Epithelial cell of proximal tubule (primary cell): ENCODE measurements around the gene SLC37A2. TPM values are rescaled to one million over a fixed set of nuclear protein-coding genes. Genes with fewer than 3 reads are reported as not detected.

Experiments
- DNase-seq: peaks from one replicate; pipeline ENCODE4 v3.0.0-alpha.2; 2011; ENCODE audit warnings: low read depth
- H3K4me3 ChIP-seq: 2 replicates; pipeline ENCODE4 v1.5.1; 2011; ENCODE audit warnings: low read depth, mild to moderate bottlenecking, low read length
- total RNA-seq: library from RNA; depleted of rRNA; stranded (reverse); fragments of >200 nt; gene quantifications from 2 replicates; pipeline ENCODE4 v1.2.3, GENCODE V29; 2015
- TF ChIP-seq, protein P1 (sequence below): conservative IDR thresholded peaks from 2 replicates; pipeline ENCODE4 v1.5.1; 2012; ENCODE audit warnings: low read depth, mild to moderate bottlenecking, low read length

Gene SLC37A2
- total RNA-seq, 1 donor from 2014 or later, result 2.7 TPM

DNA sequence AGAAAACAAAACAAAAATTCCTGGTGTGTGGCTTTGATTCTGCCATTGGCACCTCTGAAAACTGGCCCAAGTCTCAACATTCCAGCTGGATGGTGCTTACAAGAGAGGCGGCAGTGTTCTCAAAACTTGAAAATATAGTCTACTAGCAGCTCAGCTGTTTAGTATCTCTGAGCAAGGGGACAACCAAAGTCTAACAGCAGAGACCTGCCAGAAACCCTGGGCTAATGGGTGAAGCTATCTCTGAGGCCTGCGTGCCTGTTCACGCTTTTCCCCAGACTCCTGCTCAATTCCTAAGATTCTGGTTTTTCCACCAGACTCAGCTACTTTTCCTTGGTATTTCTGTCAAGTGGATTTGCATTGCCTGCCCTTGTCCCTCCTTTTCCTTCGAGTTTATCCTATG lies 30.4 kb downstream of the SLC37A2 start:
- no peak overlapping the region for H3K4me3 ChIP-seq
- no peak for DNase-seq
- TF ChIP-seq, protein P1, sequence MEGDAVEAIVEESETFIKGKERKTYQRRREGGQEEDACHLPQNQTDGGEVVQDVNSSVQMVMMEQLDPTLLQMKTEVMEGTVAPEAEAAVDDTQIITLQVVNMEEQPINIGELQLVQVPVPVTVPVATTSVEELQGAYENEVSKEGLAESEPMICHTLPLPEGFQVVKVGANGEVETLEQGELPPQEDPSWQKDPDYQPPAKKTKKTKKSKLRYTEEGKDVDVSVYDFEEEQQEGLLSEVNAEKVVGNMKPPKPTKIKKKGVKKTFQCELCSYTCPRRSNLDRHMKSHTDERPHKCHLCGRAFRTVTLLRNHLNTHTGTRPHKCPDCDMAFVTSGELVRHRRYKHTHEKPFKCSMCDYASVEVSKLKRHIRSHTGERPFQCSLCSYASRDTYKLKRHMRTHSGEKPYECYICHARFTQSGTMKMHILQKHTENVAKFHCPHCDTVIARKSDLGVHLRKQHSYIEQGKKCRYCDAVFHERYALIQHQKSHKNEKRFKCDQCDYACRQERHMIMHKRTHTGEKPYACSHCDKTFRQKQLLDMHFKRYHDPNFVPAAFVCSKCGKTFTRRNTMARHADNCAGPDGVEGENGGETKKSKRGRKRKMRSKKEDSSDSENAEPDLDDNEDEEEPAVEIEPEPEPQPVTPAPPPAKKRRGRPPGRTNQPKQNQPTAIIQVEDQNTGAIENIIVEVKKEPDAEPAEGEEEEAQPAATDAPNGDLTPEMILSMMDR, result no peak

DNA sequence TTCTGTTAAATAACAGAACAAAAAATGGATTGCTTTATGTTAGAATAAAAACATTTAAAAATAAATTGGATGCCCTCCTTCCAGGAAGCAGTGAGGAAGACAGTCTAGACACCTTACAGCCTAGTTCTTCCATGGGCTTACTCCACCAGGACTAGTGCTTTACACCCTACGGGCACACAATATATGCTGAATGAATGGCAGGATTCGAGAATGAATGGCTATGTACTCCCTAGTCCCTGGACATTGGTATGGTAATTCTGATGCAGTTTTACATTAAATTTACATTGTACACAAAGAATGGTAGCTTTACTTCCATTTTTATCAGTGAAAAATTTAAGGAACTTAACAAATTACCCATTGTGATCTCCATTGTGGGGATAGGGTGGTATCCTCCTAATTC lies 31.6 kb downstream of the SLC37A2 start:
- TF ChIP-seq, protein P1, result no peak
- no peak for DNase-seq
- H3K4me3 ChIP-seq, result no peak overlapping the region

DNA sequence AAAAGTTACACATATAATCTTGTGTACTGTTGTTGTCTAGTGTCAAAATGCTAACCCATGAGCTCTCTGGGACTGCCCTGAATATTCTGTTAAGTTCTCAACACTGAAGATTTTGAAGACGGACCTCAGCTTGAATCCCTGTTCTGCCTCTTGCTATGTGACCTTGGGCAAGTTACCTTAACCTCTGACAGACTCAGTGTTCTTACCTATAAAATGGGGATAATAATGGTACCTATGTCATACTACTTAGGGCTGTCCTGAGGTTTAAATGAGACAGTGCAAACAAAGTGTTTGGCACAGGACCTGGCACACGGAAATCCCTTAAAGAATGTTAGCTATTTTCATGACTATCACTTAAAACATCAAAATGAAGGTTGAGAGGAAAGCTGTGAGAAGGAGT lies 37.0 kb downstream of the SLC37A2 start:
- H3K4me3 ChIP-seq, result no peak overlapping the region
- no peak for DNase-seq
- TF ChIP-seq, protein P1, result no peak

DNA sequence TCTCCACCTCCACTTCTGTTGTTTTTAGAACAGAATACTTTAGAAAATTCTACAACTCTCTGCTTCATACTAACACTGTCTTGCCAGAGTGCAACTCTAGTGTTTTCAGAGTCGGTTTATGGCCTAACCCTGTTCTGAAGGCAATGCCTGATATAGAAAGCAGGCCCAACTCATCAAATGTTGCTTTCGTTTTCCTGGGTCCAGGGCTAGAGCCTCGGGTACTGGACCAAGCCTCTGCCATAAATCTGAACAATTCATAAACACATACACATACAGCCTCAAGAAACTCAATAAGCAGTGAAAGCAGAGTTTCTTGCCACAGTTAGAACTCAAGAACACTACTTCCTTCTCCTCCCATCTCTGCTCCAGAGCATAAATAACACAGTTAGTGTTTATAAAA lies 38.5 kb downstream of the SLC37A2 start:
- TF ChIP-seq, protein P1, result no peak
- DNase-seq, result no peak
- no peak overlapping the region for H3K4me3 ChIP-seq

DNA sequence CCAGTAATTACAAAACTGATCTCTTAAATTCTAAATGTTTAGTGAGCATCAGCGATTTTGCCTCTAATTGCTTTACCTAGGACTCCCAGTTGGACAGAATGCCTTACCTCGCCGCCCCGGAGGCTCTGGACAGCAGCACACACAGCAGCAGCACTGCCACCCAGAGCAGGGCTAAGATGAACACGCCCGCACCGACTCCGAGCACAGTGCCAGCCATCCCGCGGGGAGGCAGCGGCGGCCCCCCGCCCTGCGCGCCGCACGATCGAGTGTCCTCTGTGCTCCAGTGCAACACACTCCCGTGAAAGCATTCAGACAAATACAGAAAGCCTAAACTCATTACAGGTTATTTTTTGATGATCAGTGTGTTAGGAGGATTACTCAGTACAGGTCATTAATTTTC lies 38.9 kb downstream of the SLC37A2 start:
- H3K4me3 ChIP-seq, result no peak overlapping the region
- TF ChIP-seq, protein P1, result no peak
- no peak for DNase-seq

DNA sequence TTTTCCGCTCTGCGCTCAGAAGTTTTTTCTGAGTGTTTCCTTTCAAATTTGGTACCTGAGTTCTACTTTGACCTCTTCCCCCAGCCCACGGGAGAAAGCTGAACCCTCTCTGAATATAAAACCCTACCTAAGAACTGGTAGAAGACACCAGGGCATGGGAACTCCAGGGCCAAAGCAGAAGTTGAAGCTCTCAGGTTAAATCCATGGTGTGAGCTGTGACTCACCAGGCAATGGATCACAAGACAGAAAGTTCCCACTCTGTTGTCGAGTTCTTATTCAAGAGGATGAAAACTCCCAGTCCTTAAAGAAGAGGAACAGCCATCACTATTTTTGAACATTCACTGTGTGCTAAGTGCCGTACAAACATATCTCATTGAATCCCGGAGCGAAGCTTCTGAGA lies 39.4 kb downstream of the SLC37A2 start:
- no peak for DNase-seq
- no peak overlapping the region for H3K4me3 ChIP-seq
- TF ChIP-seq, protein P1, result no peak

DNA sequence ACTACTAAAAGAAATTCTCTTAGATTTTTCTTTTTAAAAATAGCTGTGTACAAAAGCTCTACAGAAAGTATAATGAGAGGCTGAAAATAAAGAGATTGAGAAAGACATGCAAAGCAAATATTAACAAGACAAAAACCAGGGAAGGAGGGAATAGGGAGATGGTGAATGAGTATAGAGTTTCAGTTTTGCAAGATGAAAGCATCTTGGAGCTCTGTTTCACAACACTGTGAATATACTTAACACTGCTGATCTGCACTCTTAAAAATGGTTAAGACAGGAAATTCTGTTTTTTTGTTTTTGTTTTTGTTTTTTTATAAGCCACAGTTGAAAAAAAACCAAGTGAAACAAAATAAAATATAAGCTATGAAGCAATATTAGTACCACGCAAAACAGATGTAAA lies 42.8 kb downstream of the SLC37A2 start:
- no peak for DNase-seq
- no peak overlapping the region for H3K4me3 ChIP-seq
- TF ChIP-seq, protein P1, result no peak
